Left hindlimb (tissue), 1 donor: Measurements from ENCODE around the gene CMYA5.
"Not testable (repeated sequence)": the region's sequence is repeated elsewhere in the genome, so short reads cannot be mapped to it uniquely, and the experiment has no call there.

ENCODE experiments used
- DNase-seq: peaks from one replicate; pipeline ENCODE4 v3.0.0-alpha.2; 2018

Gene CMYA5

DNA sequence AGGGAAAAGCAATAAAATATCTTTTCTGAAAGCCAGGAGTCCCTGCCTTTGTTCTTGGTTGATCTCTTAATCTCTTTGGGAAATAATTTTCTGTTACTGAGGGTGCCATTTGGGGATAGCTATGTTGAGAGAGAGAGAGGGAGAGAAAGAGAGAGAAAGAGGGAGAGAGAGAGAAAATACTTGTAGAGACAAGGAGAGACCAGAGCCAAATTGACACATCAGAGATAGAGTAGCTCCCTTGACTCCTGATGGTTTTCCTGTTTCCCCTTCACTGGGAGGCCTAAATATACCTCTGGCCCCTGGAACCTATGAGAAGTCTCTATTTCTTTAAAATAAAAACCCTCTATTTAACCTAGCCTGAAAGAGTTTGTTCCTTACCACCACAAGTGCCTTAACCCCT, 14.9 kb downstream of the CMYA5 start:
- DNase-seq, result no peak

DNA sequence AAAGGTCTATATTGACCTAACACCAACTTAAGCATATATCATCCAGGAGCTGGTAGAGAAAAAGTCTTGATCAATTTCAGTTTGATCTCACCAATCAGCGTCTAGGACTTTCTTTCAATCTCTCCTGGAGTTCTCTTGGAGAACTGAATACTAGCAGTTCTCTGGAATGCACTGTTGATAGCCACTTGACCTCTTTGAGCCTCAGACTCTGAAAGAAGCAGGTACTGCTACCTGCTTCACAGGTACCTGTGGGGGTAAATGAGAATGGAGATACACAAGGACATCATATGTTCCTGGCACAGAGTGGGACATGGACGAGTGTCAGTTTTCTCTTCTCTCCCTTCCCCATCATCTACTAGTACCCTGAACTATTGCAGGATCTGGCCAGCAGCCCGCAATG, 16.0 kb downstream of the CMYA5 start:
- no peak for DNase-seq

DNA sequence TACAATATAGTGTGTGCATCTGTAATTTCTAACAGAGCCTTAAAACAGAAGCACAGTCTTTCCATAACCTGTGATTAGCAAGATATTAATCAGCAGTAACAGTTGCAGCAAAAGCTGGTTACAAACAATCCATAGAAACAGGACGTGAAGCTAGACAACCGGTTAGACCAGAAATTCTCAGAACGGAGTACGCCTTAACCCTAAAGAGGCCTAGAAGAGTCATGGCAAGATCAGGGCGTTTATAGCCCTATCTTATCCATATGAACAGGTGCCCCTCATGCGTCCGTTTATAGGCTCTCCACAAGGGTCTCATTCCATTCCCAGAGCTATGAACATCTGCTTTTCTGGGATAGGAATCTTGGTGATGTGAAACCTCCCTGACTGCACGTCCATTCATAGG, 16.7 kb downstream of the CMYA5 start:
- not testable (repeated sequence) for DNase-seq

DNA sequence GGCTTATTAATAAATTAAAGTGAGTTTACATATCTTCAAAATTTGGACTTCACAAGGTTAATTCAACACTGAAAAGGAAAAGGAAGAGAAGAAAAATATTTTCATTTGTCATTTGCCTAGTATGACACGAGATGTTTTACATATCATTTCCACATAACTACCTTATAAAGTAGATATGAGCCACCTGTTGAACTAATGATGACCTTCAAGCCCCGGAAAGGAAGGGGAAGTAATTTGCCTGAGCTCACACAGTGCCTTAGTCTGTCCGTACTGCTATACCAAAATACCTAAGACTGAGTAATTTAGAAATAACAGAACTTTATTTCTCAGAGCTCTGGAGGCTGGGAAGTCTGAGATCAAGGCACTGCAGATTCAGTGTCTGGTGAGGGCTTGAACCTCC, 17.9 kb downstream of the CMYA5 start:
- no peak for DNase-seq

DNA sequence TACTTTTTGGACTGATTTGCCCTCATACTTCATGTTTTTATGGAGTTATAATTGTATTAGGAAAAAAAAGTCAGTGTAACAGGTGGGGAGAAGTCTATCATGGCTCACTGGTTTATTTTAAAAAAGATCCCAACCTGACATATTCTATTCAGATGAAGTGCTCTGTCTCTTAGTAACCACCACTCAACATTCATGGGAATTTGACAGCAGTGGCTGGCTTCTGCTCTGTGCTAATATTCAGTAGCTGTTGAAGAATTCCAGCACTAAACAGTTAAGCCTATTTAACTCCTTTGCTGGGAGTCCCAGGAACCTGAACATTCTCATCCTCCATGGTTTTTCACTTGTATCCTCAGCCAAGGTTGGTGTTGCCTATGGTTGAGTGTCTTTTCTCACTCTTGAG, 23.1 kb downstream of the CMYA5 start:
- no peak for DNase-seq

DNA sequence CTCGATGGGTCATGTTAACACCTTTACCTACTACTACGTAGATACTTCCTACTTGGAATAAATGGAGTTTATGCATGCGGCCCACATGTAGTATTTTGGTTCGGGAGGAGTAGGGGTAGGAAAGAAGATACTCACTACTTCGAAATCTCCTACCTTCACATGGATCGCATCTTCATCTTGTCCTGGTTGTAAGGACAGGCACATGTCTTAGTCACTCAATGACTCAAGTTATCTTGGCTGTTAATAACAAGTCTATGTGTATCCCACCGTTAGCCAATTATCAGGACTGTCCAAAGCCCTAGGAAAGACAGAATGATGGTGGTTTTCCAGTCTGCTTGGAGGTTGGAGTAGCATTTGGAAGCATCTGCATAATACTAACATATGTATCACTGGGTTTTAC, 24.1 kb downstream of the CMYA5 start:
- no peak for DNase-seq

DNA sequence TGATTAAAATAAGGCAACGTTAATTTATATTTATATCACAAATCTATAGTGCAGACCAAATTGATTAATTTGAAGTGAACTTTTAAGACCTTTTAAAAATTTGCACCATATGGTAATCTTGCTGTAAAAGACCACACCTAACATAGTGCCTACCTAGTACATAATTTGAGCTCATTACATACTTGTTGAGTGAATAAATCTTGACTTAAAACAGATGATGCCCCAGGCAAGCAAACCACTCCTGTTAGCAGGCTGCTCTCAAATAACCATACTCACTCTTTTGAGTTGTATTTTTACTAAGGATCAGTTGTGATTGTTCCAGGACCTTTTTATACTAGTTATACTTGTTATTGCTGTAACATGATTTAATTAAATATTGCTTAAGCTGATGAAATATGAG, 27.2 kb downstream of the CMYA5 start:
- DNase-seq, result no peak

DNA sequence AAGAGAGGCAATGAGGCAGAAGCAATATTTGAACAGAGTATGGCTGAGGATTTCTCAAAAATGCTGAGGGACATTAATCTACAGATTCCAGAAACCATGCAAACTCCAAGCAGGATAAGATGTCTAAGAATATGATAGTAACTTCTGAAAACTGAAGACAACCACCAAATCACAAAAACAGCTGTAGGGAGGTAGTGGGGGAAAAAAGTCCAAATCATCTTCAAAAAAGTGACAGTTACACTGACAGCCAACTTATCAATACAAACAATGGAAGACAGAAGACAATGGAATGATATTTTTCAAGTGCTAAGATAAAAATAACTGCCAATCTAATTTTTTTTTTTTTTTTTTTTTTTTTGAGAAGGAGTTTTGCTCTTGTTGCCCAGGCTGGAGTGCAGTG, 30.5 kb downstream of the CMYA5 start:
- DNase-seq, result no peak

DNA sequence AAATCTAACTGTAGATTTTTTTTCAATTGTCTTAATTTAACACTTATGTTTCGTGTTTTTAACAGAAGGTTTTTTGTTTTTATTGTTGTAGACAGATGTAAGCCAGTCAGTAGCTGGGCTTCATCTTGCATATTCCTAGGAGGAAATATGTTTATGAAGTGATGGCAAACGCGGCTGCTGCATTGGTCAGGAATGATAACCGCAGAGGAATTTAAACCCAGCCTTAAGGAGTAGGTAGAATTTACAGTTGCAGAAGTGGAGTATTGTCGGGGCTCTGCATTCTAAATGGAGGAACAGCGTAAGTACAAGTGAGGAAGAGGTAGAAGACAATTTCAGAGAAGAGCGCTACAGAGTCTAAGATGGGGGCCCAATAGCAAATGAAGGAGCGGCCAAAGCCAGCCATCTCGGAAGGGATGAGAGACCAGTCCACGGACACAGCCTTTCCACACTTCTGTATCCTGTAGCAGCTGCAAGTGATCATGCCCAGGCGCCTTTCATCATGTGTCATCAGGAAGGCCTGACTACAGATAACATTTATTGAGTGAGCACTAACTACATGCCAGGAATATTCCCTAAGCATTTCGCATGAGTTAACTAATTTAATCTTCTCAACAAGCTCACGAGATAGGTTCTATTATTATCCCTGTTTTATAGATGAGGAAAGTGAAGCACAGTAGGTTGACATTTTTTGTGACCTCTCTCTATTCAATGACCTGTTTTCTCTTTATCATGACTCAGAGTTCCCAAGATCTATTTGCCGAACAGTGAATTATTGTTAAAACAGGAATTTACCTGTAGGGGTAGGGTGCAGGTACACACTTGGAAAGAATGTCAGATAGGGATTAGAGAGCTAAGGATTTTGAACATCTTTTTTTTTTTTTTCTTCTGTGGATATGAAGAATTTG, 38.1 kb downstream of the CMYA5 start:
- DNase-seq, result no peak

DNA sequence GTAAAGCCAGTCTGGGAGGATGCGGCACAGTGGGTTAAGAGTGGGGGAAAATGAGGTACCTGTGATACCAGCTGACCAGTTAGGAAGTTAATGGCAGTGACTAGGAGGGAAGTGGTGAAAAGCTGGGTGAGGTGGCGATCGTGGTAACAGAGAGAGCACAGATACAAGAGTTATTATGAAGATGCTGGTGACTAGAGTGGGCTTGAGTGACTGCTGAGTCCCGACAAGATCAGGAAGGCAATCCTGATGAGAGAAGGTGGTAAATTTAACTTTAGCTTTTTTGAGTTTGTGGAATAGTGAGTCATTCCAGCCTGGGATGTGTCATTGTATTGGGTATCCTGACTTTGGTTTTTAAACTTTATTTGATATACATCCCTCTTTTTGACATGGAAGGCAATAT, 38.8 kb downstream of the CMYA5 start:
- no peak for DNase-seq

DNA sequence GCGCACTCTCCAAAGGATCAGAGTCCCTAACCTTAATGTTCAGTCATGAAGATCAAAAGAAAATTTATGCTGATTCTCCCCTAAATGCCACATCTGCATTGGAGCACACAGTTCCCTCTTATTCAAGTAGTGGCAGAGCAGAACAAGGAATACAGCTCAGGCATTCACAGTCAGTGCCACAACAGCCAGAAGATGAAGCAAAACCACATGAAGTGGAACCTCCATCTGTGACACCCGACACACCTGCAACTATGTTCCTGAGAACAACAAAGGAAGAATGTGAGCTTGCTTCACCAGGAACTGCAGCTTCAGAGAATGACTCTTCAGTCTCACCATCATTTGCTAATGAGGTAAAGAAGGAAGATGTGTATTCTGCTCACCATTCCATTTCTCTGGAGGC, 40.0 kb downstream of the CMYA5 start:
- no peak for DNase-seq

DNA sequence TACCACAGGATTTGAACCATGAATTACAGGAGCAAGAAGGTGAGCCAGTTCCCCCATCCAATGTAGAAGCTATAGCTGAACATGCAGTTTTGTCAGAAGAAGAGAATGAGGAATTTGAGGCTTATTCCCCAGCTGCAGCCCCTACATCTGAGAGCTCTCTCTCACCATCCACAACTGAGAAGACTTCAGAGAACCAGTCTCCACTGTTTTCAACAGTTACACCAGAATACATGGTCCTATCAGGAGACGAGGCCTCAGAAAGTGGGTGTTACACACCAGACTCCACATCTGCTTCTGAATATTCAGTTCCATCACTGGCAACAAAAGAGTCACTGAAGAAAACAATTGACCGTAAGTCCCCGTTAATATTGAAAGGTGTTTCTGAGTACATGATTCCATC, 40.9 kb downstream of the CMYA5 start:
- DNase-seq, result no peak

DNA sequence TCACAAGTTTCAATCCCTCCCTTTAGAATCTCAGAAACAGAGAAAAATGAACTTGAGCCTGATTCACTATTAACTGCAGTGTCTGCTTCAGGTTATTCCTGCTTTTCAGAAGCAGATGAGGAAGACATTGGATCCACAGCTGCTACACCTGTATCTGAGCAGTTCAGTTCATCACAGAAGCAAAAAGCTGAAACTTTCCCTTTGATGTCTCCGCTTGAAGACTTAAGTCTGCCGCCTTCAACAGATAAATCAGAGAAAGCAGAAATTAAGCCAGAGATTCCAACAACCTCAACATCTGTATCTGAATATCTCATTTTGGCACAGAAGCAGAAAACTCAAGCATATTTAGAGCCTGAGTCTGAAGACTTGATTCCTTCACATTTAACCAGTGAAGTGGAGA, 42.1 kb downstream of the CMYA5 start:
- no peak for DNase-seq

DNA sequence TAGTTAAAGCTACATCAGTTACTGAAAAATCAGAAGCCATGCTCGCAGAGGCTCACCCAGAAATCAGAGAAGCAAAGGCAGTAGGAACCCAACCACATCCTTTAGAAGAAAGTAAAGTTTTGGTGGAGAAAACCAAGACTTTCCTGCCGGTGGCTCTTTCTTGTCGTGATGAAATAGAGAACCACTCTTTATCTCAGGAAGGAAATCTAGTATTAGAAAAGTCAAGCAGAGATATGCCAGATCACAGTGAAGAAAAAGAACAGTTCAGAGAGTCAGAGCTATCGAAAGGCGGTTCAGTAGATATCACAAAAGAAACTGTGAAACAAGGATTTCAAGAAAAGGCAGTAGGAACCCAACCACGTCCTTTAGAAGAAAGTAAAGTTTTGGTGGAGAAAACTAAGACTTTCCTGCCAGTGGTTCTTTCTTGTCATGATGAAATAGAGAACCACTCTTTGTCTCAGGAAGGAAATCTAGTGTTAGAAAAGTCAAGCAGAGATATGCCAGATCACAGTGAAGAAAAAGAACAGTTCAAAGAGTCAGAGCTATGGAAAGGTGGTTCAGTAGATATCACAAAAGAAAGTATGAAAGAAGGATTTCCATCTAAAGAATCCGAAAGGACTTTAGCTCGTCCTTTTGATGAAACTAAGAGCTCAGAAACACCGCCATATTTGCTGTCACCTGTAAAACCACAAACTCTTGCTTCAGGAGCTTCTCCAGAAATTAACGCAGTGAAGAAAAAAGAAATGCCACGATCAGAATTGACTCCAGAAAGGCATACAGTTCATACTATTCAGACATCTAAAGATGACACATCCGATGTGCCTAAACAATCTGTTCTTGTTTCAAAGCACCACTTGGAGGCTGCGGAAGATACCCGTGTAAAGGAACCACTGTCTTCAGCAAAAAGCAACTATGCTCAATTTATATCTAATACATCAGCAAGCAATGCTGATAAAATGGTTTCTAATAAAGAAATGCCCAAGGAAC, 47.2 kb downstream of the CMYA5 start:
- no peak for DNase-seq

DNA sequence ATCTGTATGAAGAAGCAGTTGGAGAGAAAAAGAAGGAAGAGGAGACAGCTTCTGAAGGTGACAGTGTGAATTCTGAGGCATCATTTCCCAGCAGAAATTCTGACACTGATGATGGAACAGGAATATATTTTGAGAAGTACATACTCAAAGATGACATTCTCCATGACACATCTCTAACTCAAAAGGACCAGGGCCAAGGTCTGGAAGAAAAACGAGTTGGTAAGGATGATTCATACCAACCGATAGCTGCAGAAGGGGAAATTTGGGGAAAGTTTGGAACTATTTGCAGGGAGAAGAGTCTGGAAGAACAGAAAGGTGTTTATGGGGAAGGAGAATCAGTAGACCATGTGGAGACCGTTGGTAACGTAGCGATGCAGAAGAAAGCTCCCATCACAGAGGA, 48.7 kb downstream of the CMYA5 start:
- no peak for DNase-seq

DNA sequence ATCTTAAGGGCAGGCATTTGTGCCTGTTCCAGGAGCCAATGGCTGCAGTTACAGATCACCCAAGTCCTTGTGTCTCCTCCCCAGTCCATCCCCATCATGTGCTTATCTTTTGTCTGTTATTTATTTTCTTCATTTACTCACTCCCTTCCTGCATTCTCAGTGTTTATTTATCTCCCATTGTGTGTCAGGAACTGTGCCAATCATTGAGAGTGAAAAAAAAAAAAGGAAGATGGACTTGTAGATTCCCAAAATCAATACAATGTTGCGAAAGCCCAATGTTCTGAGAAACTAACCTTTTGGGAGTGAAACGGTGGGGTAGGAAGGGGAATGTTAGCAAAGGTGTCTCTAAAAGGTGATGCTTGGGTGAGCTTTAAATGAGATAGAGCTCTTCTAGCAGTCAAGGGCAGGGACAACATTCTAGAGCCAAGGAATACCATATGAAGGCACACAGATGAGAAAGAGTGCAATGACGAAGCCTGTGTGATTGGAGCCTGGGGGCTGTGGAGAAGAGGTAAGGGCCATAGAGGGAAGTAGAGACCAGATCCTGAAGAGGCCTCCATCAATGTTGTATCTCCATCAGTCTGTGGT, 53.0 kb downstream of the CMYA5 start:
- no peak for DNase-seq

DNA sequence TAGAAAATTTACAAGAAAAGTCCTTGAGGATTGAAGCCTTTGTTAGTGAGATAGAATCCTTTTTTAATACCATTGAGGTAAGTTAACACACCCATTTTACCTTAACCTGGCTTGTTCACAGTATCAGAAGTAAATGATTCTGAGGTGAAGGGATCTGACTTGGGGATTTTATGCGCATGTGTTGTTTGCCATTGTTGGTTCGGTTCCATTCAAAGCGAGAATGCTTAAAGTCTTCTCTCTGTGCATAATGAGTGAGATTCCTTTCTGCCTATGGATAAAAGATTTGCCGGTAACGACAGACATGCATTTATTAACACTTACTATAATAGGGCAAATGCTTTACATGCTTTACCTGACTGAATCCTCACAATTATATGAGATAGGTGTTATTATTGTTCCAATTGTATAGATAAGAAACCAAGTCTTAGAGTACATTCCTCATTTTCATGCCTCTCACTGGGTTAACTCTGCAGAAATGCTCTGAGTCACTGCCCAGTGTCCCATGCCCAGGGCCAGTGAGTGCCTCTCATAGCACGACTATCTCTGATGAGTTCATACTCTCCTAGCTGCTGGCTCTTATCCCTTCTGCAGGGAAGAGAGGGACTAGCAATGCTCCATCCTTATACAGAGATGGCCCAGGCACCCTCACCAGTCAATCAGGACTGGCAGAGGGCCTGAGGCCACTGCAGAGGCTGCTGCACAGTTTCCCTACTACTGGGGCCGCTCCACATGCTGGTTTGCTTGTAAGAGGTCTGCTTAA, 54.4 kb downstream of the CMYA5 start:
- DNase-seq, result no peak

DNA sequence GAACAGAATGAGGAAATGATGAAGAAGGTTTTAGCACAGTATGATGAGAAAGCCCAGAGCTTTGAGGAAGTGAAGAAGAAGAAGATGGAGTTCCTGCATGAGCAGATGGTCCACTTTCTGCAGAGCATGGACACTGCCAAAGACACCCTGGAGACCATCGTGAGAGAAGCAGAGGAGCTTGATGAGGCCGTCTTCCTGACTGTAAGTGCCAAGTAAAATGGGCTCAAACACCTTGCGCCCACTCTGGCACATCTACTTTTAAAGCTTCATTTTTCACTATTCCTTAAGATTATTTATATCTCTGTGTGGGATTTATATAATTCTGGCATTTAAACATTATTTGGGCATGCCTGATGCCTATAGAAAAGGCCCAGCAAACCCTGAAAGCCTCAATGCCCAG, 55.6 kb downstream of the CMYA5 start:
- no peak for DNase-seq

DNA sequence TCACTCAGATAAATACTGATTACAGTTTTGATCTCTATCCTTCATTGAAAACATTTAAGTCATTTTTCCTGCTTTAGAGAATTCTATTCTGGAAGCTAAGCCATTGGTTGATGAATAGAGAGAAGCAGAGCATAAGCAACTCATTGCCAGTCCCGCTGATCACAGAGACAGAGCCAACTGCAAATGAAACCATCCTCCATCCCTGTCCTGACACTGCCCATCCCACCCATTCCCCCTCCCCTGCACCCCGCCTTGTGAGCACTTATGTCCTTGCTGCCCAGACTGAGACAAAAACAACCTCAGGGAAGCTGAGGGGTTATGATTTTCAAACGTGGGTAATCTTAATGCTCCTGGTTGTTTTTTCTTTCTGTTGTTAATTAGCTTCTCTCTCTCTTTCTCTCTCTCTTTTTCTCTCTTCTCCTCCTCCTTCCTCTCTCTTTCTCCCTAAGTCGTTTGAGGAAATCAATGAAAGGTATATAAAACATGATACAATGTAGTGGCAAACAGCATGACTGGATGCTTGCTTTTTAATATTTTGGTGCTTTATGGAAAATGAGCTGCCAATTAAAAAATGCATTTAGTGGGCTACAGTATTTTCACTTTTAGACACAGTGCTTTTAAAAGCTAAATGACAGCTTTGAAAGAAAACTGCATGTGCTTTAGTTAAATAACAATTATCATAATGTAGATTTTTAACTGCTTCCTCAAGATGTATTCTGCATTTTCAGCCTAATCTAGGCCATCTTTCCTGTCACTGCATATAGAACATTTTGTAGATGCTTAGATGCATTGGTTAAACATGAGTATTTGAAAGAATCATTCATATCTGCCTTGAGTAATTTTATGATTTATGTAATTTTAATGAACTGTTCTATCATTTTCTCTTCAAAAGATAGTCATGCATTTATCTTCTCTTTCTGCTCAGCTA, 57.3 kb downstream of the CMYA5 start:
- DNase-seq, result no peak

DNA sequence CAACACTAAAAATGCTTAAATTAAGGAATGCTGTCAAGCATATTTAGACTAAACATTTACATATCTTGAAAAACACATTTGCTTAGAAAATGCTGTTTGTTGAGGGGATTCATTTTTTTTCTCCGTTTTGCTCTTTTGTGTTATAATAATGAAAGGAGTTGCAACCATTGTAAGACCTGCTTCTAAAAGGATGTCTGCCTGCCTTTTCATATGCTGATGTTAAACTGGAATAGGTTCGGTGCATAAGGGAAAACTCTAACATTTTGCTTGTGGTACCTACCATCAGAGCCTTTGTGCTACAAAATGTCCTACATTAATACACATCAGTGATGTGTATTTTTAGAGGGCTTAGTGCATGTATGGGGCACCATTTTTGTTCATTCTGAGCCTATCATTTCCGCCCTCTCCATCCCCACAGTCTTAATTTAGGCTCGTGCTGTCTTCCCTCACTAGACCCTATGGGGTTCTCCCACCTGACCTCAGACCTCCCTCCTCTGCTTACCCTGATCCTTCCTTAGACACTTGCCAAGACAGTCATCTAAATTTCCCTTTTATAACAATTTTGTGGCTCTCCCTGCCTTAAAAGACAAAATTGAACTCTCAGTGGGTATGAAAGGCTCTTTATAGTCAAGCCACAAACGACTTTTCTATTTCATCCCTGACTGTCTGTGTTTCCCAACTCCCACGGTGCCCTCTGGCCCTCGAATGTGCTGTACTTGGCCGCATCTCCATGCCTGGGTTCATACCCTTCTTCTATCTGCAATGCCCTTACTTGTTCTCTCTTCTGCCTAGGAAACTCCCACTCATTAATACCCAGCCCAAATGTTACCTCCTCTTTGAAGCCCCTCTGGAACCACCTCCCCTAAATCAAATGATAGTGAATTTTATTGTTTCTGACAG, 61.2 kb downstream of the CMYA5 start:
- DNase-seq, result no peak
